GM21390 (cell line): ENCODE measurements around the gene BDKRB2.
"Not testable (repeated sequence)": the region's sequence is repeated elsewhere in the genome, so short reads cannot be mapped to it uniquely, and the experiment has no call there.

ENCODE experiments used
- ATAC-seq: cut with Tn5 transposase; IDR thresholded peaks from one replicate; pipeline ENCODE4 v1.9.1; 2021; ENCODE audit not compliant: unreplicated experiment

BDKRB2 gene

GRCh38 chr14:96221841-96222240, 17.2 kb downstream of the BDKRB2 start:
- no peak for ATAC-seq

- ATAC-seq: no peak
Observed at GRCh38 chr14:96224480-96225096, 19.9 kb downstream of the BDKRB2 start.

- no peak for ATAC-seq
Observed at GRCh38 chr14:96225213-96225612, 20.6 kb downstream of the BDKRB2 start.

- no peak for ATAC-seq
Observed at GRCh38 chr14:96225745-96226151, 21.1 kb downstream of the BDKRB2 start.

GRCh38 chr14:96227428-96227827, 22.8 kb downstream of the BDKRB2 start:
- ATAC-seq: no peak

GRCh38 chr14:96229315-96229714, 24.7 kb downstream of the BDKRB2 start:
- no peak for ATAC-seq

- ATAC-seq: no peak
Observed at GRCh38 chr14:96231056-96231455, 26.4 kb downstream of the BDKRB2 start.

GRCh38 chr14:96231526-96232130, 27.0 kb downstream of the BDKRB2 start:
- ATAC-seq: no peak

- ATAC-seq: no peak
Observed at GRCh38 chr14:96232506-96232905, 27.9 kb downstream of the BDKRB2 start.

- no peak for ATAC-seq
Observed at GRCh38 chr14:96233661-96234060, 29.0 kb downstream of the BDKRB2 start.

GRCh38 chr14:96235426-96235825, 30.8 kb downstream of the BDKRB2 start:
- ATAC-seq: no peak

- no peak for ATAC-seq
Observed at GRCh38 chr14:96237641-96238040, 33.0 kb downstream of the BDKRB2 start.

GRCh38 chr14:96238676-96239265, 34.1 kb downstream of the BDKRB2 start:
- no peak for ATAC-seq

GRCh38 chr14:96239711-96240141, 35.1 kb downstream of the BDKRB2 start:
- no peak for ATAC-seq

- ATAC-seq: no peak
Observed at GRCh38 chr14:96240641-96241040, 36.0 kb downstream of the BDKRB2 start.

GRCh38 chr14:96242126-96242525, 37.5 kb downstream of the BDKRB2 start:
- ATAC-seq: no peak

- ATAC-seq: no peak
Observed at GRCh38 chr14:96243785-96244184, 39.1 kb downstream of the BDKRB2 start.

GRCh38 chr14:96245074-96245473, 40.4 kb downstream of the BDKRB2 start:
- not testable (repeated sequence) for ATAC-seq

GRCh38 chr14:96245710-96246538, 41.3 kb downstream of the BDKRB2 start:
- no peak for ATAC-seq

GRCh38 chr14:96246539-96246847, 41.9 kb downstream of the BDKRB2 start:
- ATAC-seq: no peak

GRCh38 chr14:96247031-96247430, 42.4 kb downstream of the BDKRB2 start:
- no peak for ATAC-seq

- ATAC-seq: no peak
Observed at GRCh38 chr14:96249029-96249428, 44.4 kb downstream of the BDKRB2 start.
